HepG2 (cell line): Measurements from ENCODE around the gene TCAP. TPM values are rescaled to one million over a fixed set of nuclear protein-coding genes. Genes with fewer than 3 reads are reported as not detected.

Experiments used
- FOXC1 ChIP-seq: sonication (generic); formaldehyde crosslinking; IDR thresholded peaks from 2 replicates; pipeline ENCODE4 v1.8.0; 2022; ENCODE audit warnings: mild to moderate bottlenecking, missing genetic modification reagents, borderline replicate concordance
- HNF1A ChIP-seq, 2 experiments: sonication (generic) in 1 of 2; formaldehyde crosslinking in 1 of 2; IDR thresholded peaks; 2 replicates each; pipeline versions ENCODE4 v1.4.0 to v1.6.1; 2016 to 2020; ENCODE audit warnings: borderline replicate concordance in 1 of 2, low read depth in 1 of 2, mild to moderate bottlenecking in 1 of 2, missing genetic modification reagents in 1 of 2
- RFX3 ChIP-seq: IDR thresholded peaks from 2 replicates; pipeline ENCODE4 v1.6.1; 2016; ENCODE audit warnings: missing biosample characterization, missing genetic modification reagents
- SKIL ChIP-seq: sonication (generic); formaldehyde crosslinking; IDR thresholded peaks from 2 replicates; pipeline ENCODE4 v1.8.0; 2022; ENCODE audit warnings: missing genetic modification reagents, mild to moderate bottlenecking, moderate library complexity, borderline replicate concordance
- SRSF4 ChIP-seq: fragments of 200-400 bp; formaldehyde crosslinking; IDR thresholded peaks from one replicate; pipeline ENCODE4 v1.6.1; 2018; ENCODE audit warnings: mild to moderate bottlenecking, low read depth, low read length, moderate library complexity; ENCODE audit not compliant: poor library complexity, severe bottlenecking
- ZNF20 ChIP-seq: sonication (generic); formaldehyde crosslinking; IDR thresholded peaks from 2 replicates; pipeline ENCODE4 v1.4.0; 2020; ENCODE audit warnings: mild to moderate bottlenecking, moderate library complexity, missing genetic modification reagents
- ZNF282 ChIP-seq: fragments of 450-650 bp; IDR thresholded peaks from 2 replicates; pipeline ENCODE4 v1.6.1; 2018; ENCODE audit not compliant: partially characterized antibody
- ZNF549 ChIP-seq: sonication (generic); formaldehyde crosslinking; IDR thresholded peaks from 2 replicates; pipeline ENCODE4 v1.5.0; 2020; ENCODE audit warnings: missing genetic modification reagents
- ZNF646 ChIP-seq: sonication (generic); formaldehyde crosslinking; IDR thresholded peaks from 2 replicates; pipeline ENCODE4 v1.9.0; 2021; ENCODE audit warnings: mild to moderate bottlenecking, missing genetic modification reagents
- ZNF691 ChIP-seq: sonication (generic); formaldehyde crosslinking; IDR thresholded peaks from 2 replicates; pipeline ENCODE4 v1.4.0; 2020; ENCODE audit warnings: missing genetic modification reagents, low read depth, mild to moderate bottlenecking, borderline replicate concordance
- ZNF776 ChIP-seq: sonication (generic); formaldehyde crosslinking; IDR thresholded peaks from 2 replicates; pipeline ENCODE4 v1.4.0; 2020; ENCODE audit warnings: mild to moderate bottlenecking, missing genetic modification reagents
- ZNF784 ChIP-seq: sonication (generic); formaldehyde crosslinking; IDR thresholded peaks from 2 replicates; pipeline ENCODE4 v1.5.1; 2020; ENCODE audit warnings: missing genetic modification reagents, mild to moderate bottlenecking, borderline replicate concordance
- polyA plus RNA-seq, 8 experiments: library from polyadenylated mRNA; depleted of rRNA in 3 of 8; stranded (reverse) in 7 of 8; unstranded in 1 of 8; fragments of >200 nt; fragmentation: Illumina TruSeq in 4 of 8; extraction: Trizol in 4 of 8; gene quantifications; 2 replicates each; pipeline versions ENCODE4 v1.2.1 to v1.2.3, GENCODE V29; 2011 to 2016; ENCODE audit warnings: low read depth in 4 of 8, missing spikeins in 1 of 8, mixed read lengths in 1 of 8; ENCODE audit not compliant: insufficient read depth in 1 of 8
- total RNA-seq, 5 experiments: library from RNA; depleted of rRNA; stranded (reverse); fragments of >200 nt; fragmentation: Illumina TruSeq; extraction: Trizol; gene quantifications; 2 replicates each; pipeline ENCODE4 v1.2.3, GENCODE V29; 2016; ENCODE audit warnings: low read depth in 1 of 5

Gene TCAP
- total and polyA plus RNA-seq, 2 of the 13 experiments (the other 11 are each of a cell fraction or from before 2014, with no cell fraction given): 0.24 to 0.65 TPM

GRCh38 chr17:39701012-39701783 is 36.0 kb downstream of the TCAP start (continued):
- TF ChIP-seq RFX3 (CRISPR knock-in tag): no peak
- peak; percentile 99 for TF ChIP-seq ZNF646 (CRISPR knock-in tag)
- peak; percentile 62; the same call in 1 of the 2 replicates for TF ChIP-seq FOXC1 (CRISPR knock-in tag)
- TF ChIP-seq HNF1A (IDR thresholded peaks at IDR 0.05; ENCODE audit: low read depth): no peak
- TF ChIP-seq HNF1A (CRISPR knock-in tag; IDR thresholded peaks at IDR 0.05; ENCODE audit: borderline replicate concordance): 0 out of 2 replicates have a peak, but pooled peaks have one; percentile 25
- TF ChIP-seq SKIL (CRISPR knock-in tag): no peak
- no peak for TF ChIP-seq SRSF4
- no peak for TF ChIP-seq ZNF691
- 0 out of 2 replicates have a peak, but pooled peaks have one; percentile 36 for TF ChIP-seq ZNF776
- TF ChIP-seq ZNF784 (CRISPR knock-in tag): no peak; the same call in 1 of the 2 replicates
- TF ChIP-seq ZNF549: no peak
- no peak for TF ChIP-seq ZNF20 (CRISPR knock-in tag)
- TF ChIP-seq ZNF282: no peak
